Measurements from ENCODE around the gene ZIM2. TPM values are rescaled to one million over a fixed set of nuclear protein-coding genes. Genes with fewer than 3 reads are reported as not detected.
A peak's percentile ranks its signal among the peaks of the same experiment; 100 is the strongest.

ZIM2 gene
- total RNA-seq (under 1 TPM in 1 of 7 donors, not detected in 6; 0.73 TPM), polyA plus RNA-seq (not detected)
- long read RNA-seq, donor 1 = 0 reads
- long read RNA-seq, donor 2 = 0 reads

DNA sequence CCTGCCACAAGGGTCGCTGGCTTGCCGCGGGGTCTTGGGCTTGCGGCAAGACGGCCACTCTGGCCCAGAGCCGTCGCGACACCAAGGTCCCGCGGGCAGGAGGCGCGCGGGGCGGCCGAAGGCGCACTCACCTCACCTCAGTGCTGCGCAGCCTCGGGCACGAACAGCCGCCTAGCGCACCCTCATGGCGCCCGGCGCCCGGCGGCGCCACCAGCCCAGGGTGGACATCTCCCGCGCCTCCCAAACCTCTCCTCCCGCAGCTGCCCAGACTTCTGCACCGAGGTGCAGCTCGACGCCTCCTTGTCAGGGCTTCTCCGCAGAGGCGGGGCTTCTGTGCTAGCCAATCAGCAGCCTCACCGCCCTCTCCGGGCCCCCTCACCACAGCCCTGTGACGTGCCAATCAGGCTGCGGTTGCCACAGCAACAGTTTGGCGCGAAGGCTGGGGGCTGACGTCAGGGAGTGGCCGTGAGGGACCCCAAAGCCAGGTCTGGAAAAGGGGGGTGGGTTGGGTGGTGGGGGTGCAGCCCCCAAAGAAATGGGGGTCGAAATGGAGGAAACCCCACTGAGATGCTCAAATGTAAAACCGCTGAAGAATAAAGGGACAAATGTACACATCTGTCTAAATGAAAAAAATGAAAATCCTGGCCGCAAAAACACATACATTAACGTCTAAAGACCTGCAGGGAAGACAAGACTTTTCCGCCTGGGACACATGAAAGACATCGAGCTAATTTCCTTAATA, at the start of gene ZIM2, which contains the start of gene PEG3:
Gene ZIM2, minus strand, starts transcription at position 276 of the 742 bp plus-strand sequence. CDS start 16,449 bp downstream, outside the sequence.
Gene PEG3, minus strand, starts transcription at position 276 of the 742 bp plus-strand sequence. CDS start 16,071 bp downstream, outside the sequence.
- peak within 1 kb of the TSS in 7 of 8 donors; percentile 19 to 63 (median 24) for H3K4me3 ChIP-seq
- TF ChIP-seq POLR2AphosphoS5 (IDR thresholded peaks at IDR 0.05) (peak in 2 of 3 donors; percentile 26 to 33), POLR2A (IDR thresholded peaks at IDR 0.05) (no peak)
- peaks cover 0 to 10% (median 0%) of the 10 kb centered on the region in 6 donors for H3K4me1 ChIP-seq
- H3K27me3 ChIP-seq (replicated peaks in 1 of 7) = peaks cover 0 to 58% (median 9%) of the 10 kb centered on the region in 7 donors
- H3K27ac ChIP-seq = peak within 1 kb of the TSS in 7 of 8 donors; percentile 36 to 81 (median 72)
- no peak for DNase-seq
- WGBS, 5 donors = 45 to 68% (median 48%) methylated on average over 12 to 49 of the region's 49 CpGs
- intact Hi-C loops (cut with DNase I; ENCODE audit: low total_unique reads) = no loop called here
- H3K36me3 ChIP-seq = no peaks in the 10 kb centered on the region
- H3K9me3 ChIP-seq = peaks cover 0 to 78% (median 49%) of the 10 kb centered on the region in 8 donors

DNA sequence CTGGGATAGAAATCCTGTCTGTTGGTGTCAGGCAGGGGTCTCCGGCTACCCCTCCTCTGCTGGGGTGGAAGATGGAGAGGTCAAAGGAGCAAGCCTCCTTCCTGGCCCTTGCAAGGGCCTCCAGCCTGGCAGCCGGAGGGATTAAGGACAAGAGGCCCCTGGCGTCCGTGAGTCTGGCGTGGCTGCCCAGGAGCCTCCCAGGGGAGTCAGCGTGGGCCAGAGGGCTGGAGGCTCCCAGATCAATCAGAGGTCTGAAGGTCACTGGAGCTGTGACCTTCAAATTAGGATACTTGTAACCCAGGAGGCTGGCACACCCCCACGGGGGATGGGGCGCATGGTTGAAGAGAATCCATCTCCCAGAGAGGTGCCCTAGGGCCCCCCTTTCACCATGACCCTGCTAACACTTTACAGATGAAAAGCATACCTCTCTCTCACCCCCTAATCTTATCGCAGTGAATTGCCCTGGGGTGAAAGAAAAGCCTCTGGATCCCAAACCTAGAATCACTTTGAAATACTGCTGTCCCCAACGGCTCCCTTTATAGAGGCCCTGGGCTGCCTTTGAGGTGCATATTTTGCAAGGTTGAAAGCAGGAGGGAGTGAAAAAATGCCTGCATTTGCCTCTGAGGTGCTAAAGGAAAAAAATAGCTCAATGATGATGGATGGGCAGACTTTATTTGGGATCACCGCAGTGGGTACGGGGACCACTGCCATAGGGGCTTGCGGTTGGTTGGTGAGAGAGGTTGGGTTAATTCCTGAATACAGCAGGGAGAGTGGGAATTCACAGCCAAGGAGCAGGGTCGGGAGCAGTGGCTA, 44.9 kb upstream of the ZIM2 start:
- no peak overlapping the region for H3K27ac ChIP-seq
- peaks cover 0 to 27% (median 0%) of the 10 kb centered on the region in 7 donors for H3K27me3 ChIP-seq (replicated peaks in 1 of 7)
- 17 to 35% (median 22%) methylated on average over 12 to 14 of the region's 14 CpGs for WGBS, 5 donors
- peaks cover 0 to 87% (median 66%) of the 10 kb centered on the region in 8 donors for H3K9me3 ChIP-seq
- no peak for DNase-seq
- no peaks in the 10 kb centered on the region for H3K4me1 ChIP-seq
- no peaks in the 10 kb centered on the region for H3K36me3 ChIP-seq
- intact Hi-C loops (cut with DNase I; ENCODE audit: low total_unique reads) = no loop called here
- no peak overlapping the region for H3K4me3 ChIP-seq
- TF ChIP-seq POLR2AphosphoS5 (IDR thresholded peaks at IDR 0.05) = no peak

DNA sequence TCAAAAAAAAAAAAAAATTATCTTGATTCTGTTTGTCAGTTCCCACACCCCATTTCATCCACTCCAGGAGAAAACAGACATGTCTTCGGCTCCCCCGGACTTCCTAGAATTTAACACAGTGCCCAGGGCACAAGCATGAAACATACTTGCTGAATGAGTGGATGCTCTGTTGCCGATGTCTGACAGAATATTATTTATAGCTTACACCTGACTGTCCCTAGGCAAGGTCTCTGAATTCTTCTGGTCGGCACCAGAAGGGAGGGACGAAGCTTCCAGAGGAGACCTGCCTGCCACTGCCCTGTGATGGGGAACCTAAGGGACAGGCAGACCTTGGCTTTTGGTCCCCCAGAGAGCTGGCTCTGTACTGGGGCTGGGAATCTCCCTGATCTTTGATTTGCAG, 43.9 kb upstream of the ZIM2 start:
- no peak for TF ChIP-seq POLR2AphosphoS5 (IDR thresholded peaks at IDR 0.05)
- no peak for TF ChIP-seq POLR2A (IDR thresholded peaks at IDR 0.05)
- TF ChIP-seq, protein P1, sequence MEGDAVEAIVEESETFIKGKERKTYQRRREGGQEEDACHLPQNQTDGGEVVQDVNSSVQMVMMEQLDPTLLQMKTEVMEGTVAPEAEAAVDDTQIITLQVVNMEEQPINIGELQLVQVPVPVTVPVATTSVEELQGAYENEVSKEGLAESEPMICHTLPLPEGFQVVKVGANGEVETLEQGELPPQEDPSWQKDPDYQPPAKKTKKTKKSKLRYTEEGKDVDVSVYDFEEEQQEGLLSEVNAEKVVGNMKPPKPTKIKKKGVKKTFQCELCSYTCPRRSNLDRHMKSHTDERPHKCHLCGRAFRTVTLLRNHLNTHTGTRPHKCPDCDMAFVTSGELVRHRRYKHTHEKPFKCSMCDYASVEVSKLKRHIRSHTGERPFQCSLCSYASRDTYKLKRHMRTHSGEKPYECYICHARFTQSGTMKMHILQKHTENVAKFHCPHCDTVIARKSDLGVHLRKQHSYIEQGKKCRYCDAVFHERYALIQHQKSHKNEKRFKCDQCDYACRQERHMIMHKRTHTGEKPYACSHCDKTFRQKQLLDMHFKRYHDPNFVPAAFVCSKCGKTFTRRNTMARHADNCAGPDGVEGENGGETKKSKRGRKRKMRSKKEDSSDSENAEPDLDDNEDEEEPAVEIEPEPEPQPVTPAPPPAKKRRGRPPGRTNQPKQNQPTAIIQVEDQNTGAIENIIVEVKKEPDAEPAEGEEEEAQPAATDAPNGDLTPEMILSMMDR (IDR thresholded peaks at IDR 0.05 in 8 of 11, conservative IDR thresholded peaks at IDR 0.05 in 3 of 11) = no peak
- Histone ChIP-seq H3K36me3 (no peaks in the 10 kb centered on the region), H3K27ac (no peak overlapping the region), H3K4me3 (no peak overlapping the region), H3K4me1 (no peaks in the 10 kb centered on the region), H3K9me3 (peaks cover 0 to 89% (median 66%) of the 10 kb centered on the region in 8 donors), H3K27me3 (replicated peaks in 1 of 7) (peaks cover 0 to 22% (median 0%) of the 10 kb centered on the region in 7 donors)
- intact Hi-C loops (cut with DNase I; ENCODE audit: low total_unique reads) = no loop called here
- DNase-seq = no peak
- WGBS, 5 donors = 55 to 74% (median 70%) methylated on average over 5 of the region's 5 CpGs

DNA sequence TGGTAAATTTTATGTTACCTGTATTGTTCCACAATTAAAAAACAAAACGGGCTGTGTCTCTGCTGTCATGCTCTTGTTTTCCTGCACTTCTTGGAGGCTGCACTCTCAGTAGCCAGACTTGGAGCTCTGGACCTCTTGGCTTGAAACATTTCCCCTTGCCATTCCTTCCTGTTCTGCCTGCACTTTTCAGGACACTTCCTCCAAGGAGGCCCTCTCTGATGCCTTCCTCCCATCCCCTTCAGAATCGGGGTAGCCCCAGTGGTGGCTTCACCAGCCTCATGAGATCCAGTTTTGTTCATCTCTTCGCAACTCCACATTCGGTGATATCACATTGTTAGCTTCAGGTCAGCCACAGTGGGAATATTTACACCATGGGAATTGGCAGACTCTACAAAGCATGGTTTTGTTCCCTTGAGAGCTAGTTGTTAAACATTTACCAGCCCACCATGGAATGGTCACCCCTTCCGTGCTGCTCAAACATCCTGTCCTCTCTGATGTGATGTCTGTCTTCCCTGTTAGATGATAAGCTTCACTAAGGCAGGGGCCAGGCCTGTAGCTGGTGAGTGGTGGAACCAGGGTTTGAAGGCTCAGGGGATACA, 40.2 kb upstream of the ZIM2 start:
- WGBS, 5 donors = 76 to 94% (median 87%) methylated on average over 5 of the region's 5 CpGs

More for the DNA sequence above, 40.2 kb upstream of the ZIM2 start:
- no peaks in the 10 kb centered on the region for H3K36me3 ChIP-seq
- no peaks in the 10 kb centered on the region for H3K4me1 ChIP-seq
- intact Hi-C loops (cut with DNase I; ENCODE audit: low total_unique reads) = no loop called here
- H3K4me3 ChIP-seq = no peak overlapping the region
- H3K27me3 ChIP-seq (replicated peaks in 1 of 7) = peaks cover 0 to 16% (median 0%) of the 10 kb centered on the region in 7 donors
- peaks cover 0 to 97% (median 79%) of the 10 kb centered on the region in 8 donors for H3K9me3 ChIP-seq
- no peak for DNase-seq
- H3K27ac ChIP-seq = no peak overlapping the region
- TF ChIP-seq, protein P1 (IDR thresholded peaks at IDR 0.05 in 8 of 11, conservative IDR thresholded peaks at IDR 0.05 in 3 of 11) = no peak
- TF ChIP-seq POLR2A (IDR thresholded peaks at IDR 0.05) (no peak), POLR2AphosphoS5 (IDR thresholded peaks at IDR 0.05) (no peak)
